AG09309 (cell line): ENCODE results near the gene DGKB.

Source experiments
- DNase-seq: peaks from one replicate; pipeline ENCODE4 v3.0.0-alpha.2; 2010; ENCODE audit warnings: low read depth
- H3K4me3 ChIP-seq: 2 replicates; pipeline ENCODE4 v1.5.1; 2011; ENCODE audit warnings: mild to moderate bottlenecking, low read depth, low read length, moderate library complexity; ENCODE audit not compliant: control insufficient read depth
- TF ChIP-seq, protein P1 (sequence below): IDR thresholded peaks from 2 replicates; pipeline ENCODE4 v1.5.1; 2011; ENCODE audit warnings: mild to moderate bottlenecking, low read depth, low read length, inconsistent platforms; ENCODE audit not compliant: insufficient read depth, control insufficient read depth; ENCODE audit errors: missing control alignments

Gene DGKB

DNA sequence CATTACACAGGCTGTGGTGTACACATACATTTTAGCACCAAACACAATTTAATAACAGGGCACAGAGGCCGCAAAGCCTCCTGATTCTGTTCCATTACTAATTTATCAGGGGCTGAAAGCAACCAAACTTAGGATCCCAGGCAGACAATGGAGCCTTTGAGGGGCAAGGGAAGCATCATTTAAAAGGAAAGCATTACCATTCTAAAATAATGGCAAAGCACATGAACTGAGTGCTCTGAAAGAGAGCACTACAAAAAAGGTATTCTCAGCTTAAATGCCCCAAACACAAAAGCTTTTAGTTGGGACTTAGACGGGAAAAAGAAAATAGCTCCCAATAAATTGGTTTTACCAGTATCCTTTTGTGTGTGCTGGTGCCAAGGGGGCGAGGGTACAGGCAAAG is 631.1 kb downstream of the DGKB start:
- no peak overlapping the region for H3K4me3 ChIP-seq
- TF ChIP-seq, protein P1, sequence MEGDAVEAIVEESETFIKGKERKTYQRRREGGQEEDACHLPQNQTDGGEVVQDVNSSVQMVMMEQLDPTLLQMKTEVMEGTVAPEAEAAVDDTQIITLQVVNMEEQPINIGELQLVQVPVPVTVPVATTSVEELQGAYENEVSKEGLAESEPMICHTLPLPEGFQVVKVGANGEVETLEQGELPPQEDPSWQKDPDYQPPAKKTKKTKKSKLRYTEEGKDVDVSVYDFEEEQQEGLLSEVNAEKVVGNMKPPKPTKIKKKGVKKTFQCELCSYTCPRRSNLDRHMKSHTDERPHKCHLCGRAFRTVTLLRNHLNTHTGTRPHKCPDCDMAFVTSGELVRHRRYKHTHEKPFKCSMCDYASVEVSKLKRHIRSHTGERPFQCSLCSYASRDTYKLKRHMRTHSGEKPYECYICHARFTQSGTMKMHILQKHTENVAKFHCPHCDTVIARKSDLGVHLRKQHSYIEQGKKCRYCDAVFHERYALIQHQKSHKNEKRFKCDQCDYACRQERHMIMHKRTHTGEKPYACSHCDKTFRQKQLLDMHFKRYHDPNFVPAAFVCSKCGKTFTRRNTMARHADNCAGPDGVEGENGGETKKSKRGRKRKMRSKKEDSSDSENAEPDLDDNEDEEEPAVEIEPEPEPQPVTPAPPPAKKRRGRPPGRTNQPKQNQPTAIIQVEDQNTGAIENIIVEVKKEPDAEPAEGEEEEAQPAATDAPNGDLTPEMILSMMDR: no peak
- DNase-seq: no peak

DNA sequence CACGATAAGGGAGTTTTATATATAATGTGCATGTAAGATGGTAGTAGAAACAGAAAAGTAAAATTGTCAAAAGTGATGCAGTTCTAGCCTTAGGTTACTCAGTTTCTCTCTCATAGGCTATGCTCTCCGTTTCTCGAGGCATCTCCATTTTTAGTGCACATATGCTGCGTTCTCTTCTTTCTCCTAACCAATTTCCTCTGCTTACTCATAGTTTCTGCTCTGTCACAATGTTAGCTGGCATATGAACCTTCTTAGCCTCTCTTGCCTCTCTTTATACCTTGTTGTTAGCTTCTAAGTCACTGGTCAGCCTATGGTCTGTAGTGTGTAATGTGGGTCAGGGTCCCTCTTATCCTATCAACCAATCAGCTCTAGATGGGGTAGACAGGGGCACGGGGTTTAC is 632.5 kb downstream of the DGKB start:
- TF ChIP-seq, protein P1: no peak
- no peak for DNase-seq
- no peak overlapping the region for H3K4me3 ChIP-seq

- TF ChIP-seq, protein P1: no peak
- DNase-seq: no peak
- H3K4me3 ChIP-seq: no peak overlapping the region
Measured at GRCh38 chr7:14260011-14260410, 642.5 kb downstream of the DGKB start.

- H3K4me3 ChIP-seq: no peak overlapping the region
- no peak for DNase-seq
- TF ChIP-seq, protein P1: no peak
Measured at GRCh38 chr7:14258861-14259260, 643.7 kb downstream of the DGKB start.

DNA sequence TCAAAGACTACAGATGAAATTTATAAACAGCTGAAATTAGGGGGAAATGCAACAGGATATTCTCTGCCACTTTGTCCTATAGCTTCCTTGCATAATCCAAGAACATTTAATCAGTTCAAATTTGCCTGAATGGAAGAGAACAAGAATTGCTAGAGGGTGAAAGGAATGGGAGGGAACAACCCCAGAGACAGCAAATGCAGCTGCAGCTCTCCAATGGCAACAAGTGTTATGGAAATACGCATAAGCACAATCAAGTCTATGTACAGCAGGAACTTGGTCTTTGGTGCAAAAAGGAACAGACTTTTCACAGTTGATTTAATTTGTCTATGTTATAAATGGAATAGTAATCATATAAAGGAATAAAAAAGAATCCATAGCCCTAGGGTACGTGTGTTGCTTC is 644.1 kb downstream of the DGKB start:
- TF ChIP-seq, protein P1: no peak
- no peak for DNase-seq
- H3K4me3 ChIP-seq: no peak overlapping the region

DNA sequence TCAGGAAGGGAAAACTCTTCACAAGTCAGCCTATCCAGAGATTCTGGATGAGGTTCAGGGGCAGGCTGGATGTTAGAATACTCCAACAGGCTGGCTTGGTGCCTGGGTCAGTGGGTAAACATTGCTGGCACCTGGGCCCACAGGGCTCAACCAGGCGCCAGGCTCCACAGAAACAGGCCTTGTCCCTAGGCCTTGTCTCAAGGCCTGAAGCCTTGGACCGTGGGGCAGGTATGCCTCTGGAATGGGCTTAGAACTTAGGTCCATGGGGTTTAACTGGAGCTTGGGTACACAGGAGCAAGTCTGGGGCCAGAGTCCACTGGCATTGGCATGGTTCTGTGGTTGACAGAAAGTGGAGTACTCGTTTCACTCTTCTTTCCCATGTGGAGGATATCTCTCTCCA is 650.1 kb downstream of the DGKB start:
- TF ChIP-seq, protein P1: no peak
- DNase-seq: no peak

DNA sequence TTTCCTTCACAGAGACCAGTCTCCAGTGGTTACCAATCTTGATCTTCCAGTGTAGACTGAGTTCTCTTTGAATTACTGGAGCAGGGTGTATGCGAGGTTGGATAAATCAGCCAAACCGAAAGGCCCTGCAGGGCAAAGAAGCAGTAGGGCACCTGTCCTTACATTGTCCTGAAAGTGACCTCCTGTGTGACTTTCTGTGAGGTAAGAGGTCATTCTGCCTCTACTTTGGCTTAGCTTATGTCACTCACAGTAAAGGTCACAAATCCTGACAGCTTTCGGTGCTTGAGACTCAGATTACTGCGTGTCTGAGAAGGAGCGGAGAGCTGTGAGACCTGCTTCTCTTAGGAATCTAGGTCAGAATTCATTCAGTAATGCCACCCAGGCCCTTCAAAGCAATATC is 660.4 kb downstream of the DGKB start:
- H3K4me3 ChIP-seq: no peak overlapping the region
- no peak for DNase-seq
- TF ChIP-seq, protein P1: no peak

More for the DNA sequence above, 650.1 kb downstream of the DGKB start:
- no peak overlapping the region for H3K4me3 ChIP-seq
